Measurements from ENCODE around the gene TTLL6. TPM values are rescaled to one million over a fixed set of nuclear protein-coding genes. Genes with fewer than 3 reads are reported as not detected.
A peak's percentile ranks its signal among the peaks of the same experiment; 100 is the strongest.

TTLL6 gene
- total and polyA plus RNA-seq, 2 of the 8 experiments (the other 6 are each of a cell fraction or from before 2014, with no cell fraction given), result 2.6 to 4.3 TPM

DNA sequence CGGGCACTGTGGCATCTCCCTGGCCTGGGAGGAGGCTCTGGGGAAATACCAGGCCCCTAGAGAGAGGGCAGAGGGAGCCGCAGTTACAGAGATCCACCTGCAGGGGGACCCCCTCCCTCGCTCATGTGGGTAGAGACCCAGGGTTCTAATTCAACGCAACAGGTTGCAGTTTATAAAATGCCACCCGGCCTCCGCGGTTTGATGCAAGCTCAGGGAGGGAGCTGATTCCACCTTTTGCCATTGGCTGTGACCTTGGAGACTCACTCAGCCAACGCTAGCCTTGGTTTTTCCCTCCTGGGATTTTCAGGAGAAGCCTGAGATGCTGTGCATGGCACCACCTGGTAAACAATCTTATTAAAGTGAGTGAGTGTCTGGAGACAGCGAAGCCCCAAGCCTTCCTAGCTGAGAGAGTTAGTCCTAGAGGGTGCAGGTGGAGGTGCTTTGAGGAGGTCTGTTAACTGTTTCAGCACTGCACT is 12.1 kb downstream of the TTLL6 start (continued):
- TF ChIP-seq ATF2 (IDR thresholded peaks at IDR 0.05; ENCODE audit: low read length), result no peak
- no peak for TF ChIP-seq CHD7 (IDR thresholded peaks at IDR 0.05; ENCODE audit: insufficient replicate concordance, low read length)
- TF ChIP-seq TBP (IDR thresholded peaks at IDR 0.05; ENCODE audit: low read depth, low read length), result no peak
- TF ChIP-seq, protein P1, sequence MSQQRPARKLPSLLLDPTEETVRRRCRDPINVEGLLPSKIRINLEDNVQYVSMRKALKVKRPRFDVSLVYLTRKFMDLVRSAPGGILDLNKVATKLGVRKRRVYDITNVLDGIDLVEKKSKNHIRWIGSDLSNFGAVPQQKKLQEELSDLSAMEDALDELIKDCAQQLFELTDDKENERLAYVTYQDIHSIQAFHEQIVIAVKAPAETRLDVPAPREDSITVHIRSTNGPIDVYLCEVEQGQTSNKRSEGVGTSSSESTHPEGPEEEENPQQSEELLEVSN (IDR thresholded peaks at IDR 0.05), result no peak
- TF ChIP-seq ASH2L (IDR thresholded peaks at IDR 0.05; ENCODE audit: low read length), result no peak
- TF ChIP-seq TAF1 (IDR thresholded peaks at IDR 0.05; ENCODE audit: low read depth, low read length), result 0 out of 2 replicates have a peak, but pooled peaks have one; percentile 22
- no peak for TF ChIP-seq POLR2AphosphoS5 (IDR thresholded peaks at IDR 0.05; ENCODE audit: low read depth, low read length)
- TF ChIP-seq MAX (IDR thresholded peaks at IDR 0.05), result peak; percentile 6; the same call in 1 of the 2 replicates
